HepG2 (cell line): ENCODE results near the gene ABCB6. TPM values are rescaled to one million over a fixed set of nuclear protein-coding genes. Genes with fewer than 3 reads are reported as not detected.

Experiments used
- HNRNPK ChIP-seq: fragments of 200-400 bp; formaldehyde crosslinking; IDR thresholded peaks from 2 replicates; pipeline ENCODE4 v1.6.1; 2018; ENCODE audit warnings: low read length, low read depth, moderate library complexity, mild to moderate bottlenecking; ENCODE audit not compliant: poor library complexity, severe bottlenecking
- ISX ChIP-seq: sonication (generic); formaldehyde crosslinking; conservative IDR thresholded peaks from 2 replicates; pipeline ENCODE4 v1.5.0; 2020; ENCODE audit warnings: missing genetic modification reagents
- MED13 ChIP-seq: sonication (generic); formaldehyde crosslinking; IDR thresholded peaks from 2 replicates; pipeline ENCODE4 v1.5.0; 2020; ENCODE audit warnings: missing genetic modification reagents
- MTA1 ChIP-seq: sonication (generic); formaldehyde crosslinking; IDR thresholded peaks from 2 replicates; pipeline ENCODE4 v1.4.0; 2020; ENCODE audit warnings: missing genetic modification reagents, mild to moderate bottlenecking, borderline replicate concordance
- MXD4 ChIP-seq: IDR thresholded peaks from 2 replicates; pipeline ENCODE4 v1.6.1; 2016; ENCODE audit warnings: mild to moderate bottlenecking, missing biosample characterization, missing genetic modification reagents
- MZF1 ChIP-seq: sonication (generic); formaldehyde crosslinking; IDR thresholded peaks from 2 replicates; pipeline ENCODE4 v1.8.1; 2023; ENCODE audit warnings: mild to moderate bottlenecking, missing genetic modification reagents, borderline replicate concordance
- POLR2AphosphoS2 ChIP-seq: IDR thresholded peaks from 2 replicates; pipeline ENCODE4 v1.6.1; 2011; ENCODE audit warnings: low read depth, low read length, improper control_type of control experiment
- RAD51 ChIP-seq: fragments of 450-650 bp; IDR thresholded peaks from 2 replicates; pipeline ENCODE4 v1.6.1; 2016; ENCODE audit warnings: borderline replicate concordance
- ZBTB7A ChIP-seq: sonication (generic); formaldehyde crosslinking; IDR thresholded peaks from 2 replicates; pipeline ENCODE4 v1.8.0; 2022; ENCODE audit warnings: mild to moderate bottlenecking, missing genetic modification reagents
- ZNF12 ChIP-seq: sonication (generic); formaldehyde crosslinking; IDR thresholded peaks from 2 replicates; pipeline ENCODE4 v1.5.0; 2020; ENCODE audit warnings: missing genetic modification reagents
- ZNF326 ChIP-seq: sonication (generic); formaldehyde crosslinking; IDR thresholded peaks from 2 replicates; pipeline ENCODE4 v1.4.0; 2020; ENCODE audit warnings: missing genetic modification reagents, borderline replicate concordance
- ZNF44 ChIP-seq: sonication (generic); formaldehyde crosslinking; IDR thresholded peaks from 2 replicates; pipeline ENCODE4 v1.5.1; 2020; ENCODE audit warnings: mild to moderate bottlenecking, missing genetic modification reagents
- ZNF572 ChIP-seq: sonication (generic); formaldehyde crosslinking; IDR thresholded peaks from 2 replicates; pipeline ENCODE4 v1.5.1; 2020; ENCODE audit warnings: mild to moderate bottlenecking, missing genetic modification reagents
- ZSCAN30 ChIP-seq: sonication (generic); formaldehyde crosslinking; IDR thresholded peaks from 2 replicates; pipeline ENCODE4 v1.5.0; 2020; ENCODE audit warnings: mild to moderate bottlenecking, missing genetic modification reagents
- polyA plus RNA-seq, 8 experiments: library from polyadenylated mRNA; depleted of rRNA in 3 of 8; stranded (reverse) in 7 of 8; unstranded in 1 of 8; fragments of >200 nt; fragmentation: Illumina TruSeq in 4 of 8; extraction: Trizol in 4 of 8; gene quantifications; 2 replicates each; pipeline versions ENCODE4 v1.2.1 to v1.2.3, GENCODE V29; 2011 to 2016; ENCODE audit warnings: low read depth in 4 of 8, missing spikeins in 1 of 8, mixed read lengths in 1 of 8; ENCODE audit not compliant: insufficient read depth in 1 of 8
- total RNA-seq, 5 experiments: library from RNA; depleted of rRNA; stranded (reverse); fragments of >200 nt; fragmentation: Illumina TruSeq; extraction: Trizol; gene quantifications; 2 replicates each; pipeline ENCODE4 v1.2.3, GENCODE V29; 2016; ENCODE audit warnings: low read depth in 1 of 5
- TF ChIP-seq, protein P1 (sequence below): sonication (generic); formaldehyde crosslinking; conservative IDR thresholded peaks from 2 replicates; pipeline ENCODE4 v1.4.0; 2020; ENCODE audit warnings: missing genetic modification reagents
- TF ChIP-seq, protein P2 (sequence below): sonication (generic); formaldehyde crosslinking; IDR thresholded peaks from 2 replicates; pipeline ENCODE4 v1.5.0; 2020; ENCODE audit warnings: mild to moderate bottlenecking, missing genetic modification reagents, borderline replicate concordance
- TF ChIP-seq, protein P3 (sequence below): sonication (generic); formaldehyde crosslinking; IDR thresholded peaks from 2 replicates; pipeline ENCODE4; 2020; ENCODE audit warnings: missing genetic modification reagents, mild to moderate bottlenecking, borderline replicate concordance

ABCB6 gene
- total and polyA plus RNA-seq, 2 of the 13 experiments (the other 11 are each of a cell fraction or from before 2014, with no cell fraction given) = 91.1 to 137 TPM

DNA sequence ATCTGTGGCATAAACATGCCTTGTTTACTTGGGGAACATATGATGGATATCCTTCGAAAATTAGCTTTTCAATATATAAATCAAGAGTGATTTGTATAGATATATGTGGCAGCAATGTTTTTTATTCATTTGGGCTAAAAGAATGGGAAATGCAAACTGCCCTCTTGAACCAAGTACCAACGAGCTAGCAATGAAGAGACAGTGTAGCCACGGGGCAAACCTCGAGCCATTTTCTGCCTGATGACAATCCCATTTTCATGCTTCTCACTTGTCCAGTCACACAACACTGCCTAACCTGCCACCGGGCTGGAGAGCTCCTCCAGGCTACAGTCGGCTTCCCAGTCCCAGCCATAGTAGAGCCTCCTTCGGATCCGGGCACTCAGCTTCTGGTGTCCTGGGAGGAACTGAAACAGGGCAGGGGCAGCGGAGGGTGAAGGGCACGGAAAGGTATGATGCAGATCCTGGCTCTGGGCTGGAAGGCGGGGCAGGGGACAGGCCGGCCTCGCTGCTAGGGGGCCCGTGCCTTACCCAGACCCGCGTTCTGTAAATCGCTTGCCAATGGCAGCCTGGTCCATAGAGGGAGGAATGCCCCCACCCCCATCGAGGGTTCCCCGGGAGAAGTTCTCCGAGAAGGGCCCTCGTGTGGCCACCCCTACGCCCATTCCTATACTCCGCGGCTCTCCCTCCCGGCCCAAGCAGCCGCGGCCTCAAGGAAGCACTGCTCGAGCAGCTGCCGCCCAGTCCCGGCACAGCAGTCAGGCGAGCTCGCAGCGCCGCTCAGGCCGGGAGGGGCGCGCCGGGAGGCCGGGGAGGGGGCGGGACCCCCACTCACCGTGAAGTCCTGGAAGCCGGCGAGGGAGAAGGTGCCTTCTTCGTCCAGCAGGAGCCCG is 42.6 kb downstream of the ABCB6 start (continued):
- TF ChIP-seq MTA1 = peak; percentile 93; the same call in 1 of the 2 replicates
- TF ChIP-seq, protein P1, sequence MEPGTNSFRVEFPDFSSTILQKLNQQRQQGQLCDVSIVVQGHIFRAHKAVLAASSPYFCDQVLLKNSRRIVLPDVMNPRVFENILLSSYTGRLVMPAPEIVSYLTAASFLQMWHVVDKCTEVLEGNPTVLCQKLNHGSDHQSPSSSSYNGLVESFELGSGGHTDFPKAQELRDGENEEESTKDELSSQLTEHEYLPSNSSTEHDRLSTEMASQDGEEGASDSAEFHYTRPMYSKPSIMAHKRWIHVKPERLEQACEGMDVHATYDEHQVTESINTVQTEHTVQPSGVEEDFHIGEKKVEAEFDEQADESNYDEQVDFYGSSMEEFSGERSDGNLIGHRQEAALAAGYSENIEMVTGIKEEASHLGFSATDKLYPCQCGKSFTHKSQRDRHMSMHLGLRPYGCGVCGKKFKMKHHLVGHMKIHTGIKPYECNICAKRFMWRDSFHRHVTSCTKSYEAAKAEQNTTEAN = no peak
- peak; percentile 83; the same call in 1 of the 2 replicates for TF ChIP-seq ZNF44
- no peak for TF ChIP-seq ISX (CRISPR knock-in tag)
- peak; percentile 95 for TF ChIP-seq ZNF572
- TF ChIP-seq, protein P2, sequence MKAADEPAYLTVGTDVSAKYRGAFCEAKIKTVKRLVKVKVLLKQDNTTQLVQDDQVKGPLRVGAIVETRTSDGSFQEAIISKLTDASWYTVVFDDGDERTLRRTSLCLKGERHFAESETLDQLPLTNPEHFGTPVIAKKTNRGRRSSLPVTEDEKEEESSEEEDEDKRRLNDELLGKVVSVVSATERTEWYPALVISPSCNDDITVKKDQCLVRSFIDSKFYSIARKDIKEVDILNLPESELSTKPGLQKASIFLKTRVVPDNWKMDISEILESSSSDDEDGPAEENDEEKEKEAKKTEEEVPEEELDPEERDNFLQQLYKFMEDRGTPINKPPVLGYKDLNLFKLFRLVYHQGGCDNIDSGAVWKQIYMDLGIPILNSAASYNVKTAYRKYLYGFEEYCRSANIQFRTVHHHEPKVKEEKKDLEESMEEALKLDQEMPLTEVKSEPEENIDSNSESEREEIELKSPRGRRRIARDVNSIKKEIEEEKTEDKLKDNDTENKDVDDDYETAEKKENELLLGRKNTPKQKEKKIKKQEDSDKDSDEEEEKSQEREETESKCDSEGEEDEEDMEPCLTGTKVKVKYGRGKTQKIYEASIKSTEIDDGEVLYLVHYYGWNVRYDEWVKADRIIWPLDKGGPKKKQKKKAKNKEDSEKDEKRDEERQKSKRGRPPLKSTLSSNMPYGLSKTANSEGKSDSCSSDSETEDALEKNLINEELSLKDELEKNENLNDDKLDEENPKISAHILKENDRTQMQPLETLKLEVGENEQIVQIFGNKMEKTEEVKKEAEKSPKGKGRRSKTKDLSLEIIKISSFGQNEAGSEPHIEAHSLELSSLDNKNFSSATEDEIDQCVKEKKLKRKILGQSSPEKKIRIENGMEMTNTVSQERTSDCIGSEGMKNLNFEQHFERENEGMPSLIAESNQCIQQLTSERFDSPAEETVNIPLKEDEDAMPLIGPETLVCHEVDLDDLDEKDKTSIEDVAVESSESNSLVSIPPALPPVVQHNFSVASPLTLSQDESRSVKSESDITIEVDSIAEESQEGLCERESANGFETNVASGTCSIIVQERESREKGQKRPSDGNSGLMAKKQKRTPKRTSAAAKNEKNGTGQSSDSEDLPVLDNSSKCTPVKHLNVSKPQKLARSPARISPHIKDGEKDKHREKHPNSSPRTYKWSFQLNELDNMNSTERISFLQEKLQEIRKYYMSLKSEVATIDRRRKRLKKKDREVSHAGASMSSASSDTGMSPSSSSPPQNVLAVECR (CRISPR knock-in tag) = no peak
- no peak for TF ChIP-seq ZNF326 (CRISPR knock-in tag)
- TF ChIP-seq MZF1 (CRISPR knock-in tag) = peak; percentile 63; the same call in 1 of the 2 replicates
- no peak for TF ChIP-seq ZSCAN30 (CRISPR knock-in tag)
- TF ChIP-seq, protein P3, sequence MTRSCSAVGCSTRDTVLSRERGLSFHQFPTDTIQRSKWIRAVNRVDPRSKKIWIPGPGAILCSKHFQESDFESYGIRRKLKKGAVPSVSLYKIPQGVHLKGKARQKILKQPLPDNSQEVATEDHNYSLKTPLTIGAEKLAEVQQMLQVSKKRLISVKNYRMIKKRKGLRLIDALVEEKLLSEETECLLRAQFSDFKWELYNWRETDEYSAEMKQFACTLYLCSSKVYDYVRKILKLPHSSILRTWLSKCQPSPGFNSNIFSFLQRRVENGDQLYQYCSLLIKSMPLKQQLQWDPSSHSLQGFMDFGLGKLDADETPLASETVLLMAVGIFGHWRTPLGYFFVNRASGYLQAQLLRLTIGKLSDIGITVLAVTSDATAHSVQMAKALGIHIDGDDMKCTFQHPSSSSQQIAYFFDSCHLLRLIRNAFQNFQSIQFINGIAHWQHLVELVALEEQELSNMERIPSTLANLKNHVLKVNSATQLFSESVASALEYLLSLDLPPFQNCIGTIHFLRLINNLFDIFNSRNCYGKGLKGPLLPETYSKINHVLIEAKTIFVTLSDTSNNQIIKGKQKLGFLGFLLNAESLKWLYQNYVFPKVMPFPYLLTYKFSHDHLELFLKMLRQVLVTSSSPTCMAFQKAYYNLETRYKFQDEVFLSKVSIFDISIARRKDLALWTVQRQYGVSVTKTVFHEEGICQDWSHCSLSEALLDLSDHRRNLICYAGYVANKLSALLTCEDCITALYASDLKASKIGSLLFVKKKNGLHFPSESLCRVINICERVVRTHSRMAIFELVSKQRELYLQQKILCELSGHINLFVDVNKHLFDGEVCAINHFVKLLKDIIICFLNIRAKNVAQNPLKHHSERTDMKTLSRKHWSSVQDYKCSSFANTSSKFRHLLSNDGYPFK (CRISPR knock-in tag) = peak; percentile 36; the same call in 1 of the 2 replicates
- TF ChIP-seq MED13 (CRISPR knock-in tag) = no peak
- no peak for TF ChIP-seq RAD51
- no peak for TF ChIP-seq POLR2AphosphoS2
- peak; percentile 98 for TF ChIP-seq ZBTB7A
- TF ChIP-seq HNRNPK = no peak
- TF ChIP-seq MXD4 (CRISPR knock-in tag) = 0 out of 2 replicates have a peak, but pooled peaks have one; percentile 41
- TF ChIP-seq ZNF12 (CRISPR knock-in tag) = peak; percentile 18; the same call in 1 of the 2 replicates
